ACHN (cell line): ENCODE measurements around the gene WDR45.
A peak's percentile ranks its signal among the peaks of the same experiment; 100 is the strongest.

Experiments used
- DNase-seq: peaks from one replicate; pipeline ENCODE4 v3.0.0-alpha.2; 2015
- in situ Hi-C: cut with HindIII; loops from 2 replicates; pipeline ENCODE4 v1.10.0; 2017; ENCODE audit warnings: low sequenced_read_pairs, low pct_ligation_motif_present, low pct_unique_long_range_greater_than_20kb

Gene WDR45

GRCh38 chrX:49082271-49082871, 2.7 kb upstream of the WDR45 start:
- no peak for DNase-seq
- in situ Hi-C loops: no loop called here

- in situ Hi-C loops: no loop called here
- DNase-seq: no peak
Measured at GRCh38 chrX:49077941-49078340, 1.7 kb downstream of the WDR45 start.

GRCh38 chrX:49075347-49075746, 4.3 kb downstream of the WDR45 start:
- no peak for DNase-seq

GRCh38 chrX:49073601-49074575, 5.8 kb downstream of the WDR45 start, which contains the start of gene PRAF2:
Gene PRAF2, minus strand, starts transcription at chrX:49074002. Its CDS starts 15 bp downstream, at chrX:49073987.
- in situ Hi-C loops: no loop called here
- DNase-seq: peak; percentile 83

More at GRCh38 chrX:49075347-49075746, 4.3 kb downstream of the WDR45 start:
- in situ Hi-C loops: no loop called here

- no peak for DNase-seq
- in situ Hi-C loops: no loop called here
Measured at GRCh38 chrX:49072712-49073095, 7.0 kb downstream of the WDR45 start.

- in situ Hi-C loops: no loop called here
- no peak for DNase-seq
Measured at GRCh38 chrX:49071877-49072711, 7.6 kb downstream of the WDR45 start.

- in situ Hi-C loops: no loop called here
- DNase-seq: no peak
Measured at GRCh38 chrX:49070988-49071387, 8.7 kb downstream of the WDR45 start.

- DNase-seq: no peak
- in situ Hi-C loops: no loop called here
Measured at GRCh38 chrX:49069038-49069437, 10.6 kb downstream of the WDR45 start.

GRCh38 chrX:49067285-49068120, 12.2 kb downstream of the WDR45 start:
- in situ Hi-C loops: no loop called here

GRCh38 chrX:49066690-49067089, 13.0 kb downstream of the WDR45 start:
- no peak for DNase-seq
- in situ Hi-C loops: no loop called here

More at GRCh38 chrX:49067285-49068120, 12.2 kb downstream of the WDR45 start:
- DNase-seq: no peak

GRCh38 chrX:49066278-49066677, 13.4 kb downstream of the WDR45 start:
- no peak for DNase-seq
- in situ Hi-C loops: no loop called here

- in situ Hi-C loops: no loop called here
- no peak for DNase-seq
Measured at GRCh38 chrX:49064735-49065134, 15.0 kb downstream of the WDR45 start.

GRCh38 chrX:49064303-49064702, 15.4 kb downstream of the WDR45 start:
- in situ Hi-C loops: no loop called here
- DNase-seq: no peak

- in situ Hi-C loops: no loop called here
- DNase-seq: no peak
Measured at GRCh38 chrX:49063715-49064114, 16.0 kb downstream of the WDR45 start.

- no peak for DNase-seq
- in situ Hi-C loops: no loop called here
Measured at GRCh38 chrX:49061916-49062315, 17.8 kb downstream of the WDR45 start.

- in situ Hi-C loops: no loop called here
- DNase-seq: no peak
Measured at GRCh38 chrX:49061490-49061889, 18.2 kb downstream of the WDR45 start.

GRCh38 chrX:49060914-49061313, 18.8 kb downstream of the WDR45 start:
- DNase-seq: no peak
- in situ Hi-C loops: no loop called here

- in situ Hi-C loops: no loop called here
- no peak for DNase-seq
Measured at GRCh38 chrX:49059681-49060085, 20.0 kb downstream of the WDR45 start.
